NCI-H524 treated with DMSO at 0.1 percent for 48 hours (cell line): ENCODE data around the gene DACH2.

Experiments
- DNase-seq: peaks from one replicate; lab custom pipeline; 2025; lab: John Stamatoyannopoulos, UW

Gene DACH2

DNA sequence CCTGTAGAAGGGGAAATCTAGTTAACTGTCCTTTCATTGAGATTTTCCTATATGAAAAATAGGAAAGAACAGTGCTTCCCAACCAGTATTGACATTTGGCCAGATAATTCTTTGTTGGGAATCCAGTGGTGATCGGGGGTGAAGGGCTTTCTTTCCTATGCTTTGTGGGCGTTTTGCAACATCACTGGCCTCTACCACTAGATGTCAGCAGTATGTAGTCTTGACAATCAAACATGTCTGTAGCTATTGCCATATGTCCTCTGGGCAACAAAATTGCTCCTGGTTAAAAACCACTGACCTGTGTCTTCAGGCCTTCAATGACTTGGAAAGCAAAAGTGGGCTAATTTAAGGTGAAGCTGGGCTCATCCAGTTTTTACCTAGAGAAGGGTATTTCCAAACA is 658.5 kb downstream of the DACH2 start:
- DNase-seq: no peak

DNA sequence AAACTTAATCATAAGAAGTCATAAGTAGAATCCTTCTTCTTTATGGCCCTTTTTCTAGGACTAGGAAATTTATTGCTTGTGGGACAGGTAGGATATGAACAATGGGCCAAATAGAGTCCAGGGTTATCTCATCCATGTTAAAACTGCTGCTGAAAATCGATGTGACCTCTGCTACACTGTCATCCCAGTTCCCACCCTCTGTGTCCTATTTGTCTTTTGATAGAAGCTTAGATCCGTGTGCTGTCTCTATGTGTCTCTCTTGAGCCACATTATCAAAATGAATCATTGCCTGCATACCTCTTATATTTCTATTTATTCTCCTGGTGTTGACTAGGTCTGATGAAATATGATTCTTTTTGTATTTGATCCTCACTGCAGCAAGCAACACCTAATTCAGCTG is 661.4 kb downstream of the DACH2 start:
- DNase-seq: no peak

DNA sequence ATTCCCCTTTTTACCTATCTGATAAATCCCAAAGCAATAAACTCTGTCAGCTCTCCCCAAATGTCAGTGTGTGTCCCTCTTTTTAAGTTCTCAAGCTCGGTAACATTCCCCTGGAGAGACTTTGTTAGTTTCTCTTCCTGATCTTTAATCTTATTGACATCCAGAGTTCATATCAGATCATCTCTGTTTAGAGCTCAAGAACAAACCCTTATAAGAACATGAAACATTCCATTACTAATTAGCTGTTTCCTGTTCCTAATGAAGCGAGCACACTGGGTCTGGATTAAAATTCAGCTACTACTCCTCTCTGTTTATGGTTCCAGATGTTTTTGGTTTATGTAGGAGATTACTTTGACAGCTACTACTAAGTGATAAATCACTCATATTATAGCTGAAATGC is 681.5 kb downstream of the DACH2 start:
- no peak for DNase-seq

DNA sequence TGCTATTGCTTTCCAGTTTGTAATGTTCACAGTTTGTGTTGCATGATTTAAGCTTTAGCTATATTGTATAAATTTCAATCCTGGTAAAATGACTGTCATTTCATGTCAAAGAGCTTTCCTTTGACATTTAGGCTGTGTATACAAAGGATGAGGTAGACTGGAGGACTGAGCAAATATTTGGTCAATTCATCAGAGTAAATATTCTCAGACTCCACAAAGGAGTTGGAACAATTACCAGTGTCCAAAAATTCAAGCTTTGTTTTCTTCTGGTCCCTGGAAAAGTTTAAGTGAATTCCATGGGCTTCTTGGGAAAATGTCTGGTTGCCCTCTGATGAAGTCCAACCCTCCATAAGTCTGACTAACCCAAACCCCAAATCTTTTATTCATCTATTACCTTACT is 682.4 kb downstream of the DACH2 start:
- DNase-seq: no peak

DNA sequence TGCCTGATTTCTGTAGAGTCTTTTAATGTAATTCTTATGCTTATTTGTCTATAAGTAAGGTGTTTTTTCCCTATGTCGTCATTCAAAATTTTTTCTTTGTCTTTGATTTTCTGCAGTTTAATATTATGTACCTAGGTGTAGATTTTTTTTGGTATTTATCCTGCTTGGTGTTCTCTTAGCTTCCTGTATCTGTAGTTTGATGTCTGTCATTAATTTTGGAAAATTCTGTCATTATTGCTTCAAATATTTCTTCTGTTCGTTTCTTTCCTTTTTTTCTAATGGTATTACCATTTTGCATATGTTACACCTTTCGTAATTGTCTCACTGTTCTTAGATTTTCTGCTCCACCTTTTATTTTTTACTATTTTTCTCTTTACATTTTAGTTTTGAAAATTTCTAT is 696.9 kb downstream of the DACH2 start:
- no peak for DNase-seq
